Peyer's patch (tissue), 4 donors: Measurements from ENCODE around the gene SYNPR.

Experiments used
- POLR2A ChIP-seq, 2 donors: fragments of 450-650 bp; IDR thresholded peaks; one replicate each; pipeline ENCODE4 v1.5.1; 2017; ENCODE audit warnings: antibody characterized with exemption in 2 of 2, mild to moderate bottlenecking in 2 of 2, moderate library complexity in 2 of 2
- TF ChIP-seq, protein P1 (sequence below), 6 experiments: fragments of 450-650 bp in 4 of 6; fragments of 200-600 bp in 2 of 6; sonication (generic) in 1 of 6; IDR thresholded peaks; one replicate each; pipeline ENCODE4 v1.5.1; 2017 to 2019; ENCODE audit warnings: antibody characterized with exemption in 6 of 6, mild to moderate bottlenecking in 3 of 6, moderate library complexity in 1 of 6

- TF ChIP-seq, protein P1, sequence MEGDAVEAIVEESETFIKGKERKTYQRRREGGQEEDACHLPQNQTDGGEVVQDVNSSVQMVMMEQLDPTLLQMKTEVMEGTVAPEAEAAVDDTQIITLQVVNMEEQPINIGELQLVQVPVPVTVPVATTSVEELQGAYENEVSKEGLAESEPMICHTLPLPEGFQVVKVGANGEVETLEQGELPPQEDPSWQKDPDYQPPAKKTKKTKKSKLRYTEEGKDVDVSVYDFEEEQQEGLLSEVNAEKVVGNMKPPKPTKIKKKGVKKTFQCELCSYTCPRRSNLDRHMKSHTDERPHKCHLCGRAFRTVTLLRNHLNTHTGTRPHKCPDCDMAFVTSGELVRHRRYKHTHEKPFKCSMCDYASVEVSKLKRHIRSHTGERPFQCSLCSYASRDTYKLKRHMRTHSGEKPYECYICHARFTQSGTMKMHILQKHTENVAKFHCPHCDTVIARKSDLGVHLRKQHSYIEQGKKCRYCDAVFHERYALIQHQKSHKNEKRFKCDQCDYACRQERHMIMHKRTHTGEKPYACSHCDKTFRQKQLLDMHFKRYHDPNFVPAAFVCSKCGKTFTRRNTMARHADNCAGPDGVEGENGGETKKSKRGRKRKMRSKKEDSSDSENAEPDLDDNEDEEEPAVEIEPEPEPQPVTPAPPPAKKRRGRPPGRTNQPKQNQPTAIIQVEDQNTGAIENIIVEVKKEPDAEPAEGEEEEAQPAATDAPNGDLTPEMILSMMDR (IDR thresholded peaks at IDR 0.05), result no peak
- no peak for TF ChIP-seq POLR2A (IDR thresholded peaks at IDR 0.05)
Measured at GRCh38 chr3:63562323-63562722, 284.2 kb downstream of the SYNPR start.
